Measurements from ENCODE around the gene TENT4A. TPM values are rescaled to one million over a fixed set of nuclear protein-coding genes. Genes with fewer than 3 reads are reported as not detected.
A peak's percentile ranks its signal among the peaks of the same experiment; 100 is the strongest.
"Not testable (repeated sequence)": the region's sequence is repeated elsewhere in the genome, so short reads cannot be mapped to it uniquely, and the experiment has no call there.

Gene TENT4A
- polyA plus RNA-seq (2011; rRNA removed) = 4.0 and 7.3 TPM in 2 replicates
- 12.2 and 12.3 TPM in 2 replicates for polyA minus RNA-seq (2011; rRNA and poly(A)+ RNA removed)

DNA sequence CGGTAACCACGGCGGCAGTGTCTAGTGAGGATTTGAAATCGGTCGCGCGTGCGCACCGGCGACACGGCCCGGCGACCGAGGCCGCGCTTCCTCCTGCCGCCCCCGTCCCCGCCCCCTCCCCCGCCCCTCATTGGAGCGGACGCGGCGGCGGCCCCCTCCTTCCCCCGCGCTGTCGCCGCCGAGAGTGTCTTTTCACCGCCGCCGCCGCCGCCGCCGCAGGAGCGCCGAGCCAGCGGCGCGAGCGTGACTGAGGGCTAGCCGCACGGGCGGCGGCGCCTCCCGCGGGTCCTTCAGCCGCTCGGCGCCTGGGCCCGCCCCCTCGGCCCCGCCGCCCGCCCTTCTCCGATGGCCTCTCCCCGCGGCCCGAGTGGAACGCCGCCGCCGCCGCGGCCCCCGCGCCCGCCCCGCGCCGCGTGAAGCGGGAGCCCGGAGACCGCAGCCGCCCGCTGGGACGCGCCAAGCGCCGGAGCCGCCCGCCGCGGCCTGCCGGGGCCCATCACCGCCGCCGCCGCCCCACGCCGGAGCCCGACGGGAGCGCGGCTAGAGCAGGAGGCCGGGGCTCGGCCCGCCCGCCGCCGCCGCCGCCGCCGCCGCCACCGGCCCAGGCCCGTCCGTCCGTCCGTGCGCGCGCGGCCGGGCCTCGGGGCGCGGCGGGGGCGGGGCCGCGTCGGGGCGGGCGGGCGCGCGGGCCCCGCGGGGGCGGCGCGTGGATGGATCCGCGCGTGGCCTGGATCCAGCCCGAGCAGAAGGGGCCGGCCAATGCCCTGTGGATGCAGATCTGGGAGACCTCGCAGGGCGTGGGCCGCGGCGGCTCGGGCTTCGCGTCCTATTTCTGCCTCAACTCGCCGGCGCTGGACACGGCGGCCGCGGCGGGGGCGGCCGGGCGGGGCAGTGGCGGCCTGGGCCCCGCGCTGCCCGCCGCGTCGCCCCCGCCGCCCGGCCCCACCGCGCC lies at the start of gene TENT4A:
TSS of gene TENT4A (plus strand) at position 159 of the 952 bp plus-strand sequence. CDS start at position 711, 552 bp downstream.
- Histone ChIP-seq H3K27ac (ENCODE audit: low read depth, low read length) (peak within 1 kb of the TSS; percentile 94), H3K27me3 (ENCODE audit: control insufficient read depth, insufficient read depth, low read length) (no peaks in the 10 kb centered on the region), H3K4me3 (ENCODE audit: low read depth, low read length) (peak within 1 kb of the TSS; percentile 78), H3K9me3 (ENCODE audit: control insufficient read depth, insufficient read depth, low read length) (no peaks in the 10 kb centered on the region; the same call in 1 of the 2 replicates)
- TF ChIP-seq, protein P1, sequence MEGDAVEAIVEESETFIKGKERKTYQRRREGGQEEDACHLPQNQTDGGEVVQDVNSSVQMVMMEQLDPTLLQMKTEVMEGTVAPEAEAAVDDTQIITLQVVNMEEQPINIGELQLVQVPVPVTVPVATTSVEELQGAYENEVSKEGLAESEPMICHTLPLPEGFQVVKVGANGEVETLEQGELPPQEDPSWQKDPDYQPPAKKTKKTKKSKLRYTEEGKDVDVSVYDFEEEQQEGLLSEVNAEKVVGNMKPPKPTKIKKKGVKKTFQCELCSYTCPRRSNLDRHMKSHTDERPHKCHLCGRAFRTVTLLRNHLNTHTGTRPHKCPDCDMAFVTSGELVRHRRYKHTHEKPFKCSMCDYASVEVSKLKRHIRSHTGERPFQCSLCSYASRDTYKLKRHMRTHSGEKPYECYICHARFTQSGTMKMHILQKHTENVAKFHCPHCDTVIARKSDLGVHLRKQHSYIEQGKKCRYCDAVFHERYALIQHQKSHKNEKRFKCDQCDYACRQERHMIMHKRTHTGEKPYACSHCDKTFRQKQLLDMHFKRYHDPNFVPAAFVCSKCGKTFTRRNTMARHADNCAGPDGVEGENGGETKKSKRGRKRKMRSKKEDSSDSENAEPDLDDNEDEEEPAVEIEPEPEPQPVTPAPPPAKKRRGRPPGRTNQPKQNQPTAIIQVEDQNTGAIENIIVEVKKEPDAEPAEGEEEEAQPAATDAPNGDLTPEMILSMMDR (IDR thresholded peaks at IDR 0.05; ENCODE audit: low read depth, low read length) = no peak
- ChIA-PET POLR2A (interaction anchor here (0.6 to 2.3 kb wide), 3 partner anchors 20 to 81 kb away, joined by 4 to 18 read pairs (median 5); partner anchors contain the start of genes NSUN2 and SRD5A1), CTCF (interaction anchor here (0.7 to 1.0 kb wide), 2 partner anchors 8 to 32 kb away, joined by 3 read pairs; no protein-coding TSS in a partner anchor)
- no peak for DNase-seq (ENCODE audit: low read depth, low spot score)

DNA sequence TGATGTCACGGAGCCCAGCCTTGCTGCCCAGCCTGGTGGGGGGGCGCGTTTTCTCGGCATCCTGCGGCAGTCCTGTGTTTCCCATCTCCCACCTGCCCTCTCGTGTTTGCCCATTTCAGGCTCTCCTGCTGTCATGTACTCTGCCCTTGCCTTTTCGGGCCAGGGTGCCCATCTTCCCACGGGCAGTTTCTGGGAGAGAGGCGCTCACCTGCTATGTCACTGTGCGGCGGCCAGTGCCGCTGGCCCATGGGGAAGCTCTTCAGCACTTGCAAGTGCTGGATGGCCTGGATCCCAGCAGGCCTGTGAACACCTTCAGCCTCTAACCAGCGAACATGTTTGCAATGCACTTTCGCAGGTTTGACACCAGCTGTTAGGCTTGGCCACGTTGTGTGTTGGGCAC lies 46.5 kb upstream of the TENT4A start:
- no peaks in the 10 kb centered on the region for H3K9me3 ChIP-seq (ENCODE audit: control insufficient read depth, insufficient read depth, low read length)
- ChIA-PET CTCF (interaction anchor here (1.1 kb wide), 1 partner anchor 16 kb away, joined by 6 read pairs; no protein-coding TSS in a partner anchor), POLR2A (no interaction called here)
- H3K4me3 ChIP-seq (ENCODE audit: low read depth, low read length) = no peak overlapping the region
- no peak overlapping the region for H3K27ac ChIP-seq (ENCODE audit: low read depth, low read length)
- H3K27me3 ChIP-seq (ENCODE audit: control insufficient read depth, insufficient read depth, low read length) = no peaks in the 10 kb centered on the region
- TF ChIP-seq, protein P1 (IDR thresholded peaks at IDR 0.05; ENCODE audit: low read depth, low read length) = no peak
- no peak for DNase-seq (ENCODE audit: low read depth, low spot score)

DNA sequence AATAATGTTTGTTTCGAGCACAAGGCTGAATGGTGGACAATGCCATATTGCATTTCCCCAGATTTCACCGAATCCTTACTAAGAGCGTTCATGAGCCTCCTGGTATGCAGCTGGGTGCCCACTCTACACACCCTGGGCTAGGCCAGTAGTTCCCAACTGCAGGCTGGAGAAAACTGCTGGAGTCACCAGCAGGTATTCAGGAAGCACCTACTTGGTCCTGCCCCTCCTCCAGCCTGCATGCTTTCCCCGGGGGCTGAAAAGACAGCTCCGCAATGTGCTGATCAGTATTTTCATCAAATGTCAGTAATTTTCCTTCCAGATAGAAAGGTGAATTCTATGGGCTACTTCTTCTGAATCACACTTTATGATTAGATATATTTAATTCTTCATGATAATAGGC lies 45.6 kb upstream of the TENT4A start:
- ChIA-PET CTCF (no interaction called here), POLR2A (no interaction called here)
- no peaks in the 10 kb centered on the region for H3K9me3 ChIP-seq (ENCODE audit: control insufficient read depth, insufficient read depth, low read length)
- TF ChIP-seq, protein P1 (IDR thresholded peaks at IDR 0.05; ENCODE audit: low read depth, low read length) = no peak
- H3K27me3 ChIP-seq (ENCODE audit: control insufficient read depth, insufficient read depth, low read length) = no peaks in the 10 kb centered on the region
- H3K4me3 ChIP-seq (ENCODE audit: low read depth, low read length) = no peak overlapping the region
- no peak for DNase-seq (ENCODE audit: low read depth, low spot score)
- no peak overlapping the region for H3K27ac ChIP-seq (ENCODE audit: low read depth, low read length)

DNA sequence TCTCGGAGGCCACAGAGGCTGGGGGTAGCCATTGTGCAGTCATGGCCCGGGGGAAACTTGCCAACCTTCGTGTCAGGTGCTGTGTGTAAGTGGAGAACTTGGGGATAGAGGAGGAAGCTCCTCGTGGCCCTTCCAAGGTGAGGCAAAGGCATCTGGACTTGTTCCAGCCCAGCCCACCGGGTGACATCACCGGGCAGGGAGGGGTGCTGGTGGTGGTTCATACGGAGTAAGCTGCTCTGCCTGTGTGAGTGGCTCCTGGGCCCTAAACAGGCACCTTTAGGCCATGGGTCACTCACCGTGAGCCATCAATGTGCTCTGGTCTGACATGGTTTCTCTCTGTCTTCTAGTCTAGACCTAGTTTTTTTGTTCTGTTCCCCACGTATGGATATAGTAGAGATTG lies 44.5 kb upstream of the TENT4A start:
- CTCF ChIA-PET; H3K27ac ChIP-seq (ENCODE audit: low read depth, low read length); DNase-seq (ENCODE audit: low read depth, low spot score); H3K9me3 ChIP-seq (ENCODE audit: control insufficient read depth, insufficient read depth, low read length); POLR2A ChIA-PET; H3K27me3 ChIP-seq (ENCODE audit: control insufficient read depth, insufficient read depth, low read length); H3K4me3 ChIP-seq (ENCODE audit: low read depth, low read length): not testable (repeated sequence)

DNA sequence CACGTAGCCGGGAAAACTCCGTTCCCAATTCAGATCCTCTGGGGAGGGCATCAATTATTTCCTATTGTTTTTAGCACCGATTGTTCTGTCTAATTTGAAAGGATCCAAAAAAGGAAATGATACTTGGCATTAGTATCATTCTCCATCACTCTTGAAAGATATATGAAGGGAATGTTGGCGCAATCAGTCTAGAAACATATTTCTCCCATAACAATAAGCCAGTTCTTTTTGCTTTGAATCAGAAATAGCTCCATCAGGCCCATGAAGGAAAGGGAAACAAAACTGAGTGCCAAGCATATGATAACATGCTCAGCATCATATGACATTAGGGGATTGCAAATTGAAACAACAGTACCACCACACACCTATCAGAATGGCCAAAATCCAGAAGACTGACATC lies 40.2 kb upstream of the TENT4A start:
- POLR2A ChIA-PET = no interaction called here
- TF ChIP-seq, protein P1 (IDR thresholded peaks at IDR 0.05; ENCODE audit: low read depth, low read length) = no peak
- Histone ChIP-seq H3K4me3 (ENCODE audit: low read depth, low read length) (no peak overlapping the region), H3K9me3 (ENCODE audit: control insufficient read depth, insufficient read depth, low read length) (no peaks in the 10 kb centered on the region), H3K27ac (ENCODE audit: low read depth, low read length) (no peak overlapping the region), H3K27me3 (ENCODE audit: control insufficient read depth, insufficient read depth, low read length) (no peaks in the 10 kb centered on the region)
- CTCF ChIA-PET = no interaction called here
- no peak for DNase-seq (ENCODE audit: low read depth, low spot score)
